ENCODE measurements around the gene HLA-DPB1. TPM values are rescaled to one million over a fixed set of nuclear protein-coding genes. Genes with fewer than 3 reads are reported as not detected.
"Not testable (repeated sequence)": the region's sequence is repeated elsewhere in the genome, so short reads cannot be mapped to it uniquely, and the experiment has no call there.

HLA-DPB1 gene
- total RNA-seq, 1 donor from 2014 or later, result 10.9 TPM

- no peak for TF ChIP-seq CTCF (conservative IDR thresholded peaks at IDR 0.05)
- Mint-ChIP-seq H3K4me3 (no peak overlapping the region), H3K27ac (peak overlapping the region; percentile 35), H3K4me1 (ENCODE audit: unreplicated experiment) (no peaks in the 10 kb centered on the region), H3K9me3 (peaks cover 5% of the 10 kb centered on the region), H3K27me3 (peaks cover 33% of the 10 kb centered on the region), H3K36me3 (no peaks in the 10 kb centered on the region)
- DNase-seq (ENCODE audit: extremely low spot score, unreplicated experiment), result no peak
These were observed 22.6 kb upstream of the HLA-DPB1 start for GRCh38 chr6:33053230-33053629.

- Mint-ChIP-seq H3K36me3 (no peaks in the 10 kb centered on the region), H3K4me1 (ENCODE audit: unreplicated experiment) (no peaks in the 10 kb centered on the region), H3K27ac (no peak overlapping the region), H3K27me3 (peaks cover 25% of the 10 kb centered on the region), H3K4me3 (no peak overlapping the region), H3K9me3 (peaks cover 5% of the 10 kb centered on the region)
- DNase-seq (ENCODE audit: extremely low spot score, unreplicated experiment), result no peak
- no peak for TF ChIP-seq CTCF (conservative IDR thresholded peaks at IDR 0.05)
These were observed 18.3 kb upstream of the HLA-DPB1 start for GRCh38 chr6:33057222-33058150.

- peaks cover 24% of the 10 kb centered on the region for H3K27me3 Mint-ChIP-seq
- H3K4me3 Mint-ChIP-seq, result no peak overlapping the region
- H3K4me1 Mint-ChIP-seq (ENCODE audit: unreplicated experiment), result no peaks in the 10 kb centered on the region
- no peaks in the 10 kb centered on the region for H3K36me3 Mint-ChIP-seq
- DNase-seq (ENCODE audit: extremely low spot score, unreplicated experiment), result no peak
- H3K27ac Mint-ChIP-seq, result no peak overlapping the region
- TF ChIP-seq CTCF (conservative IDR thresholded peaks at IDR 0.05), result no peak
- H3K9me3 Mint-ChIP-seq, result no peaks in the 10 kb centered on the region
These were observed 13.8 kb upstream of the HLA-DPB1 start for GRCh38 chr6:33061987-33062386.

- not testable (repeated sequence) for H3K27ac Mint-ChIP-seq; H3K9me3 Mint-ChIP-seq; H3K36me3 Mint-ChIP-seq; H3K4me3 Mint-ChIP-seq; DNase-seq (ENCODE audit: extremely low spot score, unreplicated experiment); H3K4me1 Mint-ChIP-seq (ENCODE audit: unreplicated experiment)
- H3K27me3 Mint-ChIP-seq, result peaks cover 14% of the 10 kb centered on the region
These were observed 12.4 kb upstream of the HLA-DPB1 start for GRCh38 chr6:33063435-33063834.

- Mint-ChIP-seq H3K4me1 (ENCODE audit: unreplicated experiment) (no peaks in the 10 kb centered on the region), H3K9me3 (no peaks in the 10 kb centered on the region), H3K36me3 (no peaks in the 10 kb centered on the region), H3K27me3 (peaks cover 12% of the 10 kb centered on the region), H3K4me3 (no peak overlapping the region), H3K27ac (no peak overlapping the region)
- no peak for TF ChIP-seq CTCF (conservative IDR thresholded peaks at IDR 0.05)
- no peak for DNase-seq (ENCODE audit: extremely low spot score, unreplicated experiment)
These were observed 11.1 kb upstream of the HLA-DPB1 start for GRCh38 chr6:33064723-33065122.

GRCh38 chr6:33065312-33065711, 10.5 kb upstream of the HLA-DPB1 start:
- DNase-seq (ENCODE audit: extremely low spot score, unreplicated experiment), result no peak
- no peaks in the 10 kb centered on the region for H3K9me3 Mint-ChIP-seq
- H3K27ac Mint-ChIP-seq, result no peak overlapping the region
- H3K4me1 Mint-ChIP-seq (ENCODE audit: unreplicated experiment), result no peaks in the 10 kb centered on the region
- no peak for TF ChIP-seq CTCF (conservative IDR thresholded peaks at IDR 0.05)
- no peak overlapping the region for H3K4me3 Mint-ChIP-seq
- peaks cover 12% of the 10 kb centered on the region for H3K27me3 Mint-ChIP-seq
- no peaks in the 10 kb centered on the region for H3K36me3 Mint-ChIP-seq

Data from type B pancreatic cell (in vitro differentiated cells).